ENCODE data around the gene GULP1.
"Not testable (repeated sequence)": the region's sequence is repeated elsewhere in the genome, so short reads cannot be mapped to it uniquely, and the experiment has no call there.

GULP1 gene

DNA sequence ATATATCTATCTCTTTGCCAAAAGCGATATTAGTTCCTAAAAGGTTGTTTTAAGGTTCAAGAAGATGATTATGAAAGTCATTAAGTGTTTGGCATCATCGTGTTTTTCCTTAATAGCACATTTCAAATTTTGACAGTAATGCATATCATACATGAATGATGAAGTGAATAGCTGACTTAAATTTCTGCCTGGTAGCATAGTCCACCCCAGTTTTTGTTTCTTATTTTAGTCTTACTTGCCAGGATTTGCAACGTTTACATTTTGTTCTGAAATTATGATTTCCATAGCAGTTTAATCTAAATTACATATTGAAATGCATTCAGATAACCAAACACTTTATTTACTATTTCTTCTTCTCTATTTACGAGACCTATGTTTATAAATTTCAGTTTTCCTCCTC, 201.1 kb downstream of the GULP1 start:
- no peak for DNase-seq

GRCh38 chr2:188494906-188495305, 203.2 kb downstream of the GULP1 start:
- no peak for DNase-seq

GRCh38 chr2:188495969-188496431, 204.3 kb downstream of the GULP1 start:
- no peak for DNase-seq

DNA sequence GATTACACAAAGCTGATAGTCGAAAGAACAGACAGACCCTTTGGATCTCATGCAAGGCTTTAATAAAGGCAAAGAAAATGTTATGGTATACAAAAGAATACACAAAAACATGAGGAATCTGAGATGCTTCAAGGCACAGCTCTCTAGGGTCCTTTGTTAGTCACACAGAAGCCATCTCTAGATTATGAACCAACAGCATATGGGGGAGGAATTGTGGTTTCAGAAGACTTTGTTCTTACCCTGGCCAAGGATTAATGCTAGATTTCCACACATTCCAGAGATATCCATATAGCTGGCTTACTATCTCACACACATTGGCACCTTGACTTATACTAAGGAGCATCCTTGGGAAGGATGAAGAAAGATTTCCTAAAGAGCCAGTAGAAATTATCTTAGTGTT, 206.1 kb downstream of the GULP1 start:
- DNase-seq: no peak

DNA sequence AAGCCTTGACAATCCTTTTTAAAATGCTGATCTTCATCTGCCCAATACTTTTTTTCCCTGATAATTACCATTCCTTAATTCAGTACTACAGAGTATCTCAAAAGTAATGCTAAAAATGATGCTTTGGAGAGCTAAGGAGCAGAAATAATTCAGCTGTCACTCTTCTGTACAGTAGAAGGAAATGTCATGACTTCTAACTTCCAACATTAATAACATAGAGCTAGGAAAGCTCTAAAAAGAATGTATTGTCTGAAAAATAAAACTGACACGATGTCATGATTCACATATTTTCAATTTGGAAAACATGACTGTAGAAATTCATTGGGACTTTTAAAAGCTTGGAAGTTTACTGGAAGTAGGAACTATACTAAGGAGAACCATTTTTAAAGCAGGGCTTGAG, 212.3 kb downstream of the GULP1 start:
- DNase-seq: no peak

DNA sequence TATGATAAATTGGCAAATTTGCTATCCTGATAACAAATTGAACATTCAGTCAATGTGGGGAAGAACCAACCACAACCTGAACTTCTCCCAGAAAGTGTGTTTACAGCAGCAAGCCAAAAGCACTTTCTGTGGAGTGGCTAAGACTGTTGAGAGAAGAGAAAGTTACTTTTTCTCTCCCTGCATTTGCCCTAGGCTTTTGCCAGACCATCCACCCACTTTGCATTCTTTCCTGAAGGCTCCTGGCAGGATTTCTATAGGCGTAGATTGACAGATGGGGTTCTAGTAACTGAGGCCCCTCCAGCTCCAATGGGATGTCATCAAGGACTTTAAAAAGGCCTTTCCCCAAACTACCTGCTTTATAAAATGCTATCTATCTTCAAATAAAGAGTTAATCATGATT, 215.2 kb downstream of the GULP1 start:
- DNase-seq: no peak

DNA sequence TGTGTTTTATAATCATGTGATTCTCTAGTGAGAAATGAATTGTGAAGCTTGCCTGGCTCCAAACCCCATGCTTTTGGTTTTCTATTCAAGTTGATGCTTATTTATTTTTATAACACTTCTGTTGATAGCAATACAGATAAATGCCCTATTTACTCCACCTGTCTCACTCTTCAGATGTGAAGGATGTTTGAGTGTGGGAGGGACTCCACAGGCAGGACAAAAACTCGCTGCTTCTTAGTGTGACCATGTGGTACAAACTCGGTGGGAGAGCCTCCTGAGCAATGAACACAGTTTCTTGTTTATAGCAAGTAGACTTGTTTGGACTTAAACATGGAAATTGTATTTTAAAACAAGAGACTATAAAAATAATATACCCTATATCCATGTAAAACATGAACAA, 219.7 kb downstream of the GULP1 start:
- no peak for DNase-seq

DNA sequence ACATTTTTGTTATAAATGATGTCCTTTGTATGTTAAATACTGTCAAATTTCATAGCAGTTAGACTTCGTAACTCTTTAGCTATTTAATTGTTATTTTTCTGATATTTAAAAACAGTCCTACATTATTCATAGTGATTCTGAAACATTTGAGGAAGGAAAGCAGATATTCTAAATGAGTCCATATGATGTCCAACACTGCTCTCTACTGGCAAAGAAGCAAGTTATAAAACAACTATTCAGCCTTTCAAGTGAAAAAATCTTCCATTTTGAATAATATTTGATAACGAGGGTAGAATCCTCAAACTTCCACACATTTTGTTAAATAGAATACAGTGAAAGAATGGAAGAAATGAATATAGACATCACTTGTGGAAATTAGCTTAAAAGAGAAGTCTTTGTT, 220.8 kb downstream of the GULP1 start:
- peak; percentile 20 for DNase-seq

DNA sequence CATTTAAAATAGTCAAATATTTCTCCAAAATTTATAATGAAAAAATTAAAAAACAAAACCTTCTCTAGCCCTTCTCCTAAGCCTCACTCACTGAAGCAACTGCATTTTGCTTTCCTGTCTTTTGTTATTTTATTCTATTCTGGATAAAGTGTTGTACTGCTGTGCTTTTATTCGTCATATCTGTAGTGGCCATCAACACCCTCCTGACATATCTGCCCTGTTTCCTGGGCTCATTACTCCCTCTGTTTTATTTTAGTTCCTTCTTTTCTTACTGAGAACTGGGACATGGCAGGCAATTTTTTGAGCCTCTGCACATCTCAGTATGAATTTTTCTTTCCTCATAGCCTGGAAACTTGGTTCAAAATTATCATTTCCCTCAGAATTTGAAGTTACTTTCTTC, 224.2 kb downstream of the GULP1 start:
- DNase-seq: no peak

- no peak for DNase-seq
These were observed 226.0 kb downstream of the GULP1 start for GRCh38 chr2:188517549-188518215.

- DNase-seq: no peak
These were observed 226.7 kb downstream of the GULP1 start for GRCh38 chr2:188518381-188518780.

GRCh38 chr2:188519136-188519535, 227.5 kb downstream of the GULP1 start:
- no peak for DNase-seq

- DNase-seq: no peak
These were observed 230.8 kb downstream of the GULP1 start for GRCh38 chr2:188522517-188522916.

DNA sequence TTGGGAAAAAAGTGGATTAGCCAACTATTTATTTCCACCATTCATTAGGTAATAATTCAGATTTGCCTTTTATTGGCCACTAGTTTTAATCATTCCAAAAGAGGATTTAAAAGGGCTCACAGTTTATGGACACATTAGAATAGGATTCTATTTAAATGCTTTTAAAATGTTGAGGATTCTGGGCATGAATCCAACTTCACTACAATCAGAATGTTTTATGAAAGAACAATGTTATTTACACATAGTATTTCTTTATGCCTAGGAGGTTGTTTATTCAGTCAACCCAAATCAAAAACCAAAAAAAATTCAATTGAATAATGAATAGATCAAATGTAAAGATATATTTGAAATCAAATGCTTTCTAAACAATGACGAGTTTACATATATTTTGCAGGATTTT, 232.2 kb downstream of the GULP1 start:
- no peak for DNase-seq

DNA sequence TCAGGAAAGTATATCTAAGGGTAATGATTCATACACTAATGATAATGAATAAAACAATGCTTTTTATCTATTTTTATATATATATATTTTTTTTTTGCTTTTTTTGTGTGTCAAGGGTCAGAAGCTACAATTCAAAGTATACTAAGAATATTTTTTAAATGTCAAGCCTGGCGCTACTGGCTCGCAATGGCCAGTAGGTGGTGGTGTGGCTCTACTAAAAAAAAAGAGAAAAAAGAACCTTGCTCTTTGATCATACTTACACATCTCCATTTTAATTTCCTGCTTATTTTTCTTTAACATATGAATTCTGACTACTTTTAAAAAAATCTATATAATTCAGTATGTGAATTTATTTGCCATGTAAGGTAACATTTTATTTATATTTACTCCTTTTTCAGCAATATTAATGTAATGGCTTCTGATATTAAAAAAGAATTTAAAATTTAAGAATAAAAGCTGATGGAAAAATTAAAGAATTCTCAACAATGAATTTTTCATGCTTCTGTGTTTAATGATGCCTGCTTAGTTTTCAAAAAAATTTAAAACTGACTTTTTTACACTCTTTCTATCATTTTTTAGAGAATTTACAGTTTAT, 232.9 kb downstream of the GULP1 start:
- peak; percentile 19 for DNase-seq

DNA sequence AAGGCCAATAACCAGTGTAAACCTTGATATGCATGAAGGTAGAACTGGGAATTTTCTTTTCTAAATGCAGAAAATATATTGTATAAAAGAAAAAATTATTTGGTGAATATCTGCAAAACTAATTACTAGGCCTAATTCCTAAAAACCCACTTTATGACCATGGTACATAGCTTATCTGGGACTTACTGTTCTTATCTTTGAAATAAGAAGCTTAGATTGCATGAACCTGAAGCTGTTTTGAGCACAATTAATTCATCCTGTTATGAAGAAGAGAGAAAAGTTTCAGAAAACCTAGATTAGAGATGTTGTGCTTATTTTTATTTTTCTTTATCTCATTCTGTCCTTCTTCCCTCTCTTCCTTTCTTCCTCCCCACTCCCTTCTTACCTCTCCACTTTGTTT, 235.0 kb downstream of the GULP1 start:
- no peak for DNase-seq

DNA sequence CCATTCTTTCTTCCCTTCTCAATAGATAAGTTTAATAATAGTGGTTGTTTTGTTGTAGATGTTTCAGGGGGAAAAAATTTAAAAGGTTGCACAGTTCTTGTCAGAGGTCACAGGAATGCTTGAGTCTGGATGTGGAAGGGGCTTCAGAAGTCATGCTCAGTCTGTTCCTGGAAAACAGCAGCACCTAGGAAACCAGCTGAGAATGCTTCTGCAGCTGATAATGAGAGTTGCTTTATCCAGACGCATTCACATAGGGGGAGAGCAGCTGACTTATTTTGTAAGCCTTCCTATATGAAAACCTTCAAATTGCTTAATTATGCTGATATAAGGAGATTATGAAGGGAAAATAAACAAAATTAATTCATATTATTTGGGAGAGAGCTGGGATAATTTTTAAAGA, 235.5 kb downstream of the GULP1 start:
- no peak for DNase-seq

GRCh38 chr2:188527581-188527993, 235.9 kb downstream of the GULP1 start:
- DNase-seq: no peak

DNA sequence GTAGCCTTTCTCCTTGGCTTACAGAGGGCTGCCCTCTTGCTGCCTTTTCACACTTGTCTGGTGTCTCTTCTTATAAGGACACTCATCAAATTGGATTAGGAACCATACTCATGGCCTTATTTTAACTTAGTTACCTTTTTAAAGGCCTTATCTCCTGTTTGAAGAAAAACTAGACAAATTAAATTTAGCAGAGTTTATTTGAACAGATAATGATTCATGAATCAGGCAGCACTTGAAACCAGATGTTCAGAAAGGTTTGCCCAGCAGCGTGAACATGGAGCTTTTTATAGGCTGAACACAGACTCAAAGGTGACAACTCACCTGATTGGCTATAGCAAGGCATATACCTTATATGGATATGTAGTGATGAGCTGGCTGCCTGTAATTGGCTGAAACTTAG, 238.0 kb downstream of the GULP1 start:
- DNase-seq: no peak

DNA sequence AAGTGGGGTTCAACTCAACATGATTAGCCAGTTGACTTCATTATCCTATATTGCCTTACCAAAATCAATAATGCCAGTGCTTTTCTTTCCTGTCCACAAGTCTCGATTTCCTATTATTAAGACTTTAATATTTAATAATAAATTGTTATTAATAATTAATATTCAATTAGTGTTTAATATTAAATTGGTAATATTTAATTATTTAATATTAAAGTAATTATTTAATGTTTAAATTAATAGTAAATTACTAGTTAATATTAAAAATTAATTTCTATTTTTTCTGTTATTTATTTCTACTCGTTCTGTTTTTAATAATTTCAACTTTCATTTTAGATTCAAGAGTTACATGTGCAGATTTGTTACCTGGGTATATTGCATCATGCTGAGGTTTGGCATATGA, 243.2 kb downstream of the GULP1 start:
- DNase-seq: no peak

- DNase-seq: no peak
These were observed 260.0 kb downstream of the GULP1 start for GRCh38 chr2:188551671-188552070.

DNA sequence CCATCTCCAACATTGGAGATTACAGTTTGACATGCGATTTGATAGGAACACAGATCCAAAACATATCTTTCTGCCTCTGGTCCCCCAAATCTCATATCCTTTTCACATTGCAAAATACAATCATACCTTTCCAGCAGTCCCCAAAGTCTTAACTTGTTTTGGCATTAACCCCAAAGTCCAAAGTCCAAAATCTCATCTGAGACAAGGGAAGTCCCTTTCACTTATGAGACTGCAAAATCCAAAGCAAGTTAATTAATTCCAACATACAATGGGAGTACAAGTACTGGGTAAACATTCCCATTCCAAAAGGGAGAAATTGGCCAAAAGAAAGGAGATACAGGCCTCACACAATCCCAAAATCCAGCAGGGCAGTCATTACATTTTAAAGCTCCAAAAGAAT, 265.4 kb downstream of the GULP1 start:
- no peak for DNase-seq

DNA sequence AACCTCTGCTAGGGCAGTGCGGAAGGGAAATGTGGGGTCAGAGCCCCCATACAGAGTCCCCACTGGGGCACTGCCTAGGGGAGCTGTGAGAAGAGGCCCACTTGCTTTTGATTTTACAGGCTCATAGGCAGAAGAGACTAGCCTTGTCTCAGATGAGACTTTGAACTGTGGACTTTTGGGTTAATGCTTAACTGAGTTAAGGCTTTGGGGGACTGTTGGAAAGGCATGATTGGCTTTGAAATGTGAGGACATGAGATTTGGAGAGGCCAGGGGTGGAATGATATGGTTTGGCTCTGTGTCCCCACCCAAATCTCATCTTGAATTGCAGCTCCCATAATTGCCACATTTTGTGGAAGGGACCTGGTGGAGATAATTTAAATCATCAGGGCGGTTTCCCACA, 267.8 kb downstream of the GULP1 start:
- not testable (repeated sequence) for DNase-seq

- no peak for DNase-seq
These were observed 269.9 kb downstream of the GULP1 start for GRCh38 chr2:188561473-188561979.

Measured in NCI-H1092 (cell line).